Ishikawa (cell line): ENCODE results near the gene RHBDD1.

Experiments
- CEBPB ChIP-seq: IDR thresholded peaks from 2 replicates; pipeline ENCODE4 v1.6.1; 2012
- CREB1 ChIP-seq: IDR thresholded peaks from 2 replicates; pipeline ENCODE4 v1.6.1; 2012; ENCODE audit warnings: low read depth
- EGR1 ChIP-seq: IDR thresholded peaks from 2 replicates; pipeline ENCODE4 v1.6.1; 2012
- EP300 ChIP-seq: IDR thresholded peaks from 2 replicates; pipeline ENCODE4 v1.6.1; 2012; ENCODE audit warnings: borderline replicate concordance
- FOXM1 ChIP-seq: IDR thresholded peaks from 2 replicates; pipeline ENCODE4 v1.6.1; 2012; ENCODE audit warnings: low read depth, borderline replicate concordance
- NFIC ChIP-seq: IDR thresholded peaks from 2 replicates; pipeline ENCODE4 v1.6.1; 2012
- RAD21 ChIP-seq: IDR thresholded peaks from 2 replicates; pipeline ENCODE4 v1.6.1; 2012; ENCODE audit warnings: low read depth
- TAF1 ChIP-seq: IDR thresholded peaks from 2 replicates; pipeline ENCODE4 v1.6.1; 2012; ENCODE audit warnings: low read depth, mild to moderate bottlenecking
- TCF12 ChIP-seq: IDR thresholded peaks from 2 replicates; pipeline ENCODE4 v1.6.1; 2012; ENCODE audit warnings: low read depth
- TEAD4 ChIP-seq: IDR thresholded peaks from 2 replicates; pipeline ENCODE4 v1.6.1; 2012
- YY1 ChIP-seq: IDR thresholded peaks from 2 replicates; pipeline ENCODE4 v1.6.1; 2012; ENCODE audit warnings: low read depth
- ZBTB7A ChIP-seq: IDR thresholded peaks from 2 replicates; pipeline ENCODE4 v1.6.1; 2012; ENCODE audit warnings: low read depth
- TF ChIP-seq, protein P1 (sequence below): IDR thresholded peaks from 2 replicates; pipeline ENCODE4 v1.6.1; 2012; ENCODE audit warnings: low read depth, mild to moderate bottlenecking
- TF ChIP-seq, protein P2 (sequence below): IDR thresholded peaks from 2 replicates; pipeline ENCODE4 v1.6.1; 2012
- TF ChIP-seq, protein P3 (sequence below): IDR thresholded peaks from 2 replicates; pipeline ENCODE4 v1.6.1; 2012

RHBDD1 gene

DNA sequence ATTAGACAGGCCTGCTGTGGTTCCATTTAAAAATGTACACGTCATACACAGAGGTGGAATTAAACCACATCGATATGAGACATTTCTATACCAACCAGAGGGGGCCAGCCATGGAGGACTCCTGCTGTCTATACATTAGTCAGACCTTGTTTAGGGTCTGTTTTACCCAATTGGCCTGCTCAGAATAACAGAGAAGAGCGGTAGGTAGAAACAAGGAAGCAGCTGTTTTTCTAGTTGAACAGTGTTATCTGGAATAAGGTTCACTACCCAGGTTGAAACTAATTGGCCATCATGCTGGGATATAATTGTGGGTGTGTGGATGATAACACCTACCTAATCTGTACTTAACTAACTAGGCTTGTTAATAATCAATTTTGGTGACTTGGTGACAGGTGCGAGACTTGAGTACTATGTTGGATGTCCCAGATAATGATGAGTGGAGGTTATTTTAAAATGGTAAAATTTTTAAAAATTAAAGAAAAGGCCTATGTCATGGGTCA is 47.5 kb downstream of the RHBDD1 start:
- no peak for TF ChIP-seq FOXM1
- no peak for TF ChIP-seq EP300
- TF ChIP-seq, protein P1, sequence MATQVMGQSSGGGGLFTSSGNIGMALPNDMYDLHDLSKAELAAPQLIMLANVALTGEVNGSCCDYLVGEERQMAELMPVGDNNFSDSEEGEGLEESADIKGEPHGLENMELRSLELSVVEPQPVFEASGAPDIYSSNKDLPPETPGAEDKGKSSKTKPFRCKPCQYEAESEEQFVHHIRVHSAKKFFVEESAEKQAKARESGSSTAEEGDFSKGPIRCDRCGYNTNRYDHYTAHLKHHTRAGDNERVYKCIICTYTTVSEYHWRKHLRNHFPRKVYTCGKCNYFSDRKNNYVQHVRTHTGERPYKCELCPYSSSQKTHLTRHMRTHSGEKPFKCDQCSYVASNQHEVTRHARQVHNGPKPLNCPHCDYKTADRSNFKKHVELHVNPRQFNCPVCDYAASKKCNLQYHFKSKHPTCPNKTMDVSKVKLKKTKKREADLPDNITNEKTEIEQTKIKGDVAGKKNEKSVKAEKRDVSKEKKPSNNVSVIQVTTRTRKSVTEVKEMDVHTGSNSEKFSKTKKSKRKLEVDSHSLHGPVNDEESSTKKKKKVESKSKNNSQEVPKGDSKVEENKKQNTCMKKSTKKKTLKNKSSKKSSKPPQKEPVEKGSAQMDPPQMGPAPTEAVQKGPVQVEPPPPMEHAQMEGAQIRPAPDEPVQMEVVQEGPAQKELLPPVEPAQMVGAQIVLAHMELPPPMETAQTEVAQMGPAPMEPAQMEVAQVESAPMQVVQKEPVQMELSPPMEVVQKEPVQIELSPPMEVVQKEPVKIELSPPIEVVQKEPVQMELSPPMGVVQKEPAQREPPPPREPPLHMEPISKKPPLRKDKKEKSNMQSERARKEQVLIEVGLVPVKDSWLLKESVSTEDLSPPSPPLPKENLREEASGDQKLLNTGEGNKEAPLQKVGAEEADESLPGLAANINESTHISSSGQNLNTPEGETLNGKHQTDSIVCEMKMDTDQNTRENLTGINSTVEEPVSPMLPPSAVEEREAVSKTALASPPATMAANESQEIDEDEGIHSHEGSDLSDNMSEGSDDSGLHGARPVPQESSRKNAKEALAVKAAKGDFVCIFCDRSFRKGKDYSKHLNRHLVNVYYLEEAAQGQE, result no peak
- TF ChIP-seq TAF1, result no peak
- TF ChIP-seq ZBTB7A, result no peak
- no peak for TF ChIP-seq TCF12
- TF ChIP-seq RAD21, result no peak
- TF ChIP-seq EGR1, result no peak
- no peak for TF ChIP-seq CEBPB
- TF ChIP-seq, protein P2, sequence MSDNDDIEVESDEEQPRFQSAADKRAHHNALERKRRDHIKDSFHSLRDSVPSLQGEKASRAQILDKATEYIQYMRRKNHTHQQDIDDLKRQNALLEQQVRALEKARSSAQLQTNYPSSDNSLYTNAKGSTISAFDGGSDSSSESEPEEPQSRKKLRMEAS, result no peak
- no peak for TF ChIP-seq TEAD4
- TF ChIP-seq NFIC, result no peak
- TF ChIP-seq, protein P3, sequence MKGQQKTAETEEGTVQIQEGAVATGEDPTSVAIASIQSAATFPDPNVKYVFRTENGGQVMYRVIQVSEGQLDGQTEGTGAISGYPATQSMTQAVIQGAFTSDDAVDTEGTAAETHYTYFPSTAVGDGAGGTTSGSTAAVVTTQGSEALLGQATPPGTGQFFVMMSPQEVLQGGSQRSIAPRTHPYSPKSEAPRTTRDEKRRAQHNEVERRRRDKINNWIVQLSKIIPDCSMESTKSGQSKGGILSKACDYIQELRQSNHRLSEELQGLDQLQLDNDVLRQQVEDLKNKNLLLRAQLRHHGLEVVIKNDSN, result no peak

DNA sequence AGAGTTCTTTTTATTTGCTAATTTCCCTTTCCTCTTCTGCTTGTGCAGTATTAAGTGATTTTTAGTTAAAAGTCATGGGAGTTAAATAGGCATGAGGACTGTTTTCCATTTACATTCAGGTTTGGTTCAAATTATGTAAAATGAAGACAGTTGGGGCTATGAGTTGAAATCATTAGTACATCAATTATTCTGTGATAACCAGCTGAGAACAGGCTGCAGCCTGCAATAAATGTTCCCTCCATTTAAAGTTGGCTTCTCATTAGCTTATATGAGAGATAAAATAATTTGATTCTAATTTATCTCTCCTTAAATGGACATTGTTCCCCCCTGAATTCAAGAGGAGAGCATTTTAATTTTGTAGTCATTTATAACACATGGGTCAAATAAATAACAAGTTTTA is 48.3 kb downstream of the RHBDD1 start:
- TF ChIP-seq FOXM1 (no peak), EGR1 (no peak), RAD21 (no peak), EP300 (no peak)

DNA sequence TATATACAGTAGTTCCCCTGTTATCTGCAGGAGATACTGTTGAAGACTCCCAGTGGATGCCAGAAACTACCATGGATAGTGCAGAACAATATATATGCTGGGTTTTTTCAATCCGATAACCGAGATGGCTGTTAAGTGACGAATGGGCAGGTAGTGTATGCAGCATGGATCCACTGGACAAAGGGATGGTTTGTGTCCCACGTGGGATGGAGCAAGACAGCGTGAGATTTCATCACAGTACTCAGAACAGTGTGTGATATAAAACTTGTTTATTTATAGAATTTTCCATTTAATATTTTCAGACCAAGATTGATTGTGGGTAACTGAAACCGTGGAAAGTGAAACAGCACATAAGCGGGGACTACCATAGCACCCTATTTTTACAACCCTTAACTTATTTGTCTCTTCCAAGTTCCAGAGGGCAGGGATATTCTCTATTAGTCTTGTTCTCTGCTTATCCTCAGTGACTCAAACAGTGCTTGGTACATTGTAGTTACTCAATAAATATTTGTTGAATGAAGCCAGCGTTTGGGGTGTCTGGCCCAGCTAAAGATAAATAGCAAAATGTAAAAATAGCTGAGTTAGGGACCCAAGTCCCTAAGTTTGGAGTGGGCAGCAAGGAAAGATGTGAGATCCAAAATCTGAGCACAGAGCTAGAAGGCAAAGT is 50.0 kb downstream of the RHBDD1 start:
- TF ChIP-seq, protein P1, result no peak
- TF ChIP-seq EP300 (no peak), CREB1 (no peak), FOXM1 (no peak), EGR1 (no peak), TAF1 (no peak), TCF12 (no peak), RAD21 (no peak)

DNA sequence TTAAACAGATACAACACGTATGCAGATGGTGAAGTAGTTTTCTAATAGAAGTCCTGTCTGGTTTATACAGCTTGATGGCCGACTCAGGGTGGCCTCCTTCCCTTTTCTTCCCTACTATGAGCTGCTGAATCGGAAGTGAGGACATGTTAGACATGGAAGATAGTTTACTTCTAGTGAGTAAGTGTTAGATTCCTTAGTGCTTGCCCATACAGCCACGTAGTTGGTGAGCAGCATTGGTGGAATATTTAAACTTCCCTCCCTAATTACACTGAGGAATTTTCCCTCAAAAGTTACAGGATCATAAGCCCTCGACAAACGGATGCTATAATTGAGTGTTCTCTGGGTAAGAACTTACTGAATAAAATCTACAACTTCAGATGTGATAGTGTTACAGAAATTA is 52.1 kb downstream of the RHBDD1 start:
- no peak for TF ChIP-seq NFIC
- TF ChIP-seq TEAD4, result no peak
- no peak for TF ChIP-seq RAD21
- no peak for TF ChIP-seq YY1
- TF ChIP-seq, protein P2, result no peak
- no peak for TF ChIP-seq EGR1

DNA sequence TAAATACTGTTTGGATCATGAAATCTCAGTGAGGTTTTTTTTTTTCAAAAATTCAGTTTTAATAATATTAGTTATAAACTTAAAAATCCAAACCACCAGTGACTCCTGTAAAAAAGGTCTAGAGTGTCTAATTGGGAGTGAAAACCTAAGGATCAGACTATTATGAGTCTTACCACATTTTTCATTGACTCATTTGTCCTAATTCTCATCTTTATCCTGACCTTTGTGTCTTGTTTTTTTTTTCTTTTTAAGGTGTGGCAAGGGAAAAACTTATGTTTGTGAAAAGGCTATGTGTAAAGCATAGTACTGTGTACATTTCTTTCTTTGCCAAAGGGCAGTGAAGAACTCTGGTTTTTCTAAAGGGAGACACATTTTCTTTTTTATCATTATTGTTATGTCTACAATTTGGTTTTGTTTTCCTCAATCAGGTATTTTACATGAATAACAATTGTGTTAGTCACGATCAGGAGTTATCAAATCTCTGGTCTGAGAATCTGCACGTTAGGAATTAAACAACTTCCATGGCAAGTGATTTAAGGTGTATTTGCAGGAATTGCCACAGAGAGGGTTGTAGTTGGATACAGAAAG is 52.6 kb downstream of the RHBDD1 start:
- TF ChIP-seq TEAD4 (no peak), ZBTB7A (no peak), TCF12 (no peak)

DNA sequence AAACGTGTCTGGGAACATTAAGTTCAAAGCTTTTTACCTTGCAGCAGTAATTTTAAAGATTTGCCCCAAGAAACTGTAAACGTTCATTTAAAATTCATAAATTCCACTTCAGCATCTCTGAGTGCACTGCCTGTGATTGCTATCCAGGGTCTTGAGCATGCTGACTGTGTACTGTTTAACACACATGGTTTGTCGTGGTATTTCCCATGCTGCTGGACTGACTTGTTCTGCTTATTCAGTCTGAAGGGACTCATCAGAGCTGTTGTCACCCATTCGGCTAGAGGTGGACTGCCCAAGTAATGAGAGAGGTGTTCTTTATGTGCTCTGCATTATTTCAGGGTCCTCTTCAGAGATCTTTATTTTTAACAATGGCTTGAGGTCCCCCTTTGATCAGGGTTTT is 53.1 kb downstream of the RHBDD1 start:
- TF ChIP-seq ZBTB7A (no peak), FOXM1 (no peak), CREB1 (no peak), RAD21 (no peak), TCF12 (no peak), EP300 (no peak), CEBPB (no peak)
- TF ChIP-seq, protein P3, result no peak

DNA sequence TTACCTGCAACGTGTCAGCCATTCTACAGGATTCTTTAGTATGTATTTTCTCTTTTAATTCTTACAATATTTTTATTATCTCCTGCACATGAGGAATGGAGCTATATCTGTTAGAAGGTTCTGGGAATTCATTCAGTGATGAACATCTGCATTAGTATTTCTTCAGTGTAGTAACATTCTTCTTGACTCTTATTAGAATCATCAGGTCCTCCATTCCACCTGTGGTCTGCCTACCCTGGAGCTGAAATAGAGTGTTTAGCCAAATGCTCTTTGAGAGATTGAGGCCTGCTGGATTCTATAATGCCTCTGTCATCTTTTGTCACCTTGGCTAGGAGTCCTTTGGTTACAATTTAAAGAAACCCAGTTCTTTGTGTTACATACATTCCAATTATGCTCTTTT is 54.4 kb downstream of the RHBDD1 start:
- TF ChIP-seq EGR1 (no peak), RAD21 (no peak), CEBPB (no peak), NFIC (no peak), TCF12 (no peak), TAF1 (no peak), EP300 (no peak)
- TF ChIP-seq, protein P1, result no peak
- TF ChIP-seq, protein P3, result no peak
- TF ChIP-seq, protein P2, result no peak
